IPS-18c (cell line): ENCODE measurements around the gene CNIH2.

Experiments
- H3K4me3 ChIP-seq: 2 replicates; pipeline ENCODE4 v1.7.0; 2013; ENCODE audit warnings: low read depth, mild to moderate bottlenecking, low read length, moderate library complexity; ENCODE audit not compliant: insufficient read depth
- H3K9me3 ChIP-seq: one replicate; pipeline ENCODE4 v1.6.1; 2013; ENCODE audit warnings: mild to moderate bottlenecking, low read length, moderate library complexity; ENCODE audit not compliant: control insufficient read depth, insufficient read depth

CNIH2 gene

DNA sequence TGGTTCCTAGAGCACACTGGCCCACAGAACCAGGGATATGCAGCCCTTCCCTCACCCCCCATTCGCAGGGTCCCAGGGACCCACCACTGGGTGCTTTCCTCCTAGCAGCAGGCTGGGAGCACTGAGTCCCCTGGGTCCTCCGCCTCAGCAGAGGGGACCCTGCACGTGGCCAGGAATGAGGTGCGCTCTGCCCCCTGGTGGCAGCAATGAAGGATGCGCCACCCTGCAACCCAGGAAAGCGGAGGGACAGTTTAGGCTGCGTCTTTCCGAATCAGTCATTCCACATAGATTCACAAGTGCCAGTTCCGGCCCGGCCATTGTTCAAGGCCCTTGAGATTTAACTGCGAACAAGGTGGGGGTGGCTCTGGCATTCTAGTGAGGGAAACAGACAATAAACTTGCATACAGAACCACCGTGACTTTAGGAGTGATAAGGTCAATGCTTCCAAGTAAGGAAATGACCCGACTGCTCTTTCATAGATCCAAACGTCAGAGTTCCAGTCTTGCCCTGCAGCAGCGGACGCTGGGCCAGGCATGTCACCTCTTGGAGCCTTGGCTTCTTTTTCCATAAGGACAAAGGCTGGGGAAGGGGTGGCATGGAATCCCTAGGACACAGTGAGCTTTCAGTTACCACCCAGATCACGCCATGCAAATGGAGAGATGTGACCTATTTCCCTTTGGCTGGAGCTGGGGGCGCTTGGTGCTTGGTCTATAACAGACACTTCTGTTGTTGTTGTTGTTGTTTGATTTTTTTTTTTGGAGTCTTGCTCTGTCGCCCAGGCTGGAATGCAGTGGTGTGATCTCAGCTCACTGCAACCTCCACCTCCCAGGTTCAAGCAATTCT lies 50.5 kb downstream of the CNIH2 start:
- no peak overlapping the region for H3K4me3 ChIP-seq

DNA sequence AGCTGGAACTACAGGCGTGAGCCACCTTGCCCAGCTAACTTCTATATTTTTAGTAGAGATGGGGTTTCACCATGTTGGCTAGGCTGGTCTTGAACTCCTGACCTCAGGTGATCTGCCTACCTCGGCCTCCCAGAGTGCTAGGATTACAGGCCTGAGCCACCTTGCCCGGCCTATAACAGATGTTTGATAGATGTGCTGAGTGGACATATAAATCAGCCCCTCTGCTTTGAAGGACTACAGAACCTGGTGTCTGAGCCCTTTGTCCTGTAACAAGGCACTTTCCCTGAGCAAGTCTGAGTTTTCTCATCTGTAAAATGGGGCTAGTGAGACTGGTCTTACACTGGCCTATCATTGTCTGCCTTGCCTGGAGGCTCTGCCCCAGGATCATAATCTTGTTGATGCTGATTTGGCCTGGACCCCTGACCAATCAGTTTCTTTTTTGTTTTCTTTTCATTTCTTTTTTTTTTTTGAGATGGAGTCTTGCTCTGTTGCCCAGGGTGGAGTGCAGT lies 51.2 kb downstream of the CNIH2 start:
- Histone ChIP-seq H3K9me3 (peaks cover 3% of the 10 kb centered on the region), H3K4me3 (no peak overlapping the region)

More for the DNA sequence above, 50.5 kb downstream of the CNIH2 start:
- peaks cover 3% of the 10 kb centered on the region for H3K9me3 ChIP-seq

DNA sequence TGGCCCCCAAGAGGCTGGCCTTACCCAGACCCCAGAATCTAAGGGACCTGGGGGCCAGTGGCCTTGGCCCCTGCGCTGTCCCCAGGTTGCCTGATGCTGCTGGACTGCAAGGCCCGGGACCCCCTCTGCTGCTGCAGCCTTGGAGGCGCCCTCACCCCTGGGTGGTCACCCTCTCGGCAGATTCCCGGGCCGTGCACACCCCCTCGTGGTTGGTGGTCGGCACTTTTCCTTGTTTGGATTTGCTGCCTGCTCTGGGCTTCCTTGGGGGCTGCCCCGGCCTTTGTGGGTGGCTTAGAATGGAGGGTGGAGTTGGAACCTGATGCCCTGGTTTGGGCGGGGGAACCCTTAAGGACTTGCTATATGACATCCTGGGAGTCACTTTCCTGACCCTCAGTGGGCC lies 53.0 kb downstream of the CNIH2 start:
- Histone ChIP-seq H3K9me3 (peaks cover 5% of the 10 kb centered on the region), H3K4me3 (no peak overlapping the region)

DNA sequence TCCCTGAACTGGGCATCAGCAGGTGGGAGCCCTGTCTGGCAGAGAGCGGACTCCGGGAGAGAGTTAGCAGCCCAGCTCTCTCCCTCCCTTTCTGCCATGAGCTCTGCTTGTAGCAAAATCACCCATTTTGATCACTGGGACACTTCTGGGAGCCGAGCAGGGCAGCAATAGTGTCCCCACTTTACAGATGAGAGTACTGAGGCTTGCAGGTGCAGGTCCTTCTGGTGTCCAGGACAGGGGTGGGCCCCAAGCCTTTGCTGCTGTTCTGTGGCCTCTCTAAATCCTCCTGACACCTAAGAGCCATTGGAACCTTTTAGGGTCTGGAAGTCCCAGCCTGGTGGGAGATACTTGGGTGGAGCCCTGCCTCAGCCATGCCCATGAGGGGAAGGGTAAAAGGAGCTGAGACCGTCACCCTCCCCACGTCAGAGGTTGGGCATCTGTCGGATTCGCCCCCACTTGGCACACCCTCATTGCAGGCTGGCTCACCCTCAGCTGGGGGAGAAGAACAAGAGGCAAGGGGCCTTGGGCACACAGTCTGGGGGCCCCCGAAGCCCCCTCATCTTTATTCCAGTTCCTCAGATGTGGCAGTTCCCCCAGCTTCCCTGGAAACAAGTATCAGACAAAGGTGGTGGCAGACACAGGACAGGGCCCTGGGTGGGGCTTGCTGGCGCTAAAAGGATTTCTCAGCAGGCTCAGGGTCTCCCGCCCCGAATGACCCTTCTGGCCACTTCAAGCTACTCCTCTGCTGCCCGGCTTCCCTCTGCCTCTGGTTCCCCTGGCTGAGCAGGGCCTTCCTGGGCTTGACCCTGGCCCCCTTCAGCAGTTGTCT lies 53.8 kb downstream of the CNIH2 start:
- peaks cover 5% of the 10 kb centered on the region for H3K9me3 ChIP-seq
- H3K4me3 ChIP-seq, result no peak overlapping the region

DNA sequence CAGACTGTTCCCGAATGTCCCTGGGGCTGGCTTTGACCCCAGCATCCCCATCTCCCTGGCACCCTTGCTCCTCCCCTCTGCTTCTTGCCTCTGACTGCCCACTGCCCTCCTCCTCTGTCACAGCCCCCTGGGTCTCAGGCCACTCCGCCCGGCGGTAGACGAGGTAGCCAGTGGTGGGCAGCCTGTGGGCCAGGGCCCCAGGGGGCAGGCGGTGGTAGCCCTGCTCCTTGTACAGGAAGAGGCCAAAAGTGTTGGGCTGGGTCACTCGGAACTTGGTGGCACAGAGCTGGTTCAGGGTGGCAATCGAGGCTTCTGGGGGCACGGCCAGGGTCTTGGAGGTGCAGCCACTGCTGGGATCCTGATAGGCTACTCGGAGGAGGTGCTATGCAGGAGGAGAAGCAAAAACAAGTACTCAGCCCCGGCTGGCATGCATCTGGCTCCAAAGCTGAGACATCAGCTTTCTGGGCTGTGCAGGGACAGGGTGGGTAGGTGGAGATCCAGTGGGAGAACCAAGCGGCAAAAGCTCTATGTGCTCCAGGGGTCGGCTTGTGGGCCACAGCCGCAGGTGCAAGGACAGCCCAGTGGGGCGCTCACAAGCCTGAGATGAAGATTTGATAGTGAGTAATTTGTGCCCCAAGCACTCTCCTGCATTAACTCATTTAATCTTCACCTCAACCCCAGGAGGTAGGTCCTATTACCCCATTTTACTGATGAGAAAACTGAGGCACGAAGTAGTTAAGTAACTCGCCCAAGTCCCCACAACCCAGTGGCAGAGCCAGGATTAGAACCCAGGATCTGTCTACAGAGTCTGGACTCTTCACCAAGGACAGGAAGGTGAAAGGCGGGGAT lies 54.6 kb downstream of the CNIH2 start:
- H3K9me3 ChIP-seq, result peaks cover 5% of the 10 kb centered on the region

DNA sequence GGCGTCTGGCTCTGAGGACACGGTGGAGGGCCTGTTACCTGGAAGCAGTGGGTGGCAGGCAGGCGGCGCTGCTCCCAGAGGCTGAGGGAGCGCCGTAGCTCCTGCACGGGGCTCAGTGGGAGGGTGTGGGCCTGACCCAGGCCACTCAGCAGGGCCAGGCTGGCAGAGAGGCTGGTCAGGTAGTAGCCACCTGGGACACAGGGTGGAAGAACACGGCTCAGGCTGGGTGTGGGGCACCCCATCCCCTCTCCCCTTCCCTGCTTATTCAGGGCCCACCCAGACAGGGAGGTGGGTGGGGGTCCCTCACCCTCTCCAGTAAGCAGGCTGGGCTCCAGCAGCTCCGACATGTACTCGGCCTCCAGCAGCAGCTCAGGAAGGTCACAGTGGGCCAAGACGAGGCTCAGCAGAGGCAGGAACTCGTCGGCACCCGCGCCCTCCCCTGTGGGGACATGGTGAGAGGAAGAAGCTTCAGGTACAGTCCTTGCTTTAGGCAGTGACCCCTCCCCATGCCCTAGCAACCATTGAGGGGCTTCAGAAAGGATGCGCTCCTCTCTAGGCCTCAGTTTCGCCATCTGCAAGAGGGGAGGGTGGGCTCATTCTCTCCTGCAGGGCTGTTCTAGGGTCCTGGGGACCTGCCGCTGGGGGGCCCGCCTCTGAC lies 55.4 kb downstream of the CNIH2 start:
- H3K4me3 ChIP-seq, result no peak overlapping the region

More for the DNA sequence above, 54.6 kb downstream of the CNIH2 start:
- H3K4me3 ChIP-seq, result no peak overlapping the region

More for the DNA sequence above, 55.4 kb downstream of the CNIH2 start:
- H3K9me3 ChIP-seq, result peaks cover 5% of the 10 kb centered on the region
